GM18498 (cell line): ENCODE data around the gene TMOD1.
"Not testable (repeated sequence)": the region's sequence is repeated elsewhere in the genome, so short reads cannot be mapped to it uniquely, and the experiment has no call there.

Source experiments
- ATAC-seq: cut with Tn5 transposase; IDR thresholded peaks from one replicate; pipeline ENCODE4 v1.9.1; 2021; ENCODE audit warnings: mild to moderate bottlenecking, moderate library complexity; ENCODE audit not compliant: unreplicated experiment

TMOD1 gene

GRCh38 chr9:97497558-97498375 is 3.7 kb upstream of the TMOD1 start:
- ATAC-seq = not testable (repeated sequence)

- ATAC-seq = not testable (repeated sequence)
Observed at GRCh38 chr9:97498846-97499245, 2.6 kb upstream of the TMOD1 start.

GRCh38 chr9:97500263-97500662 is 1.2 kb upstream of the TMOD1 start:
- no peak for ATAC-seq

- no peak for ATAC-seq
Observed at GRCh38 chr9:97500765-97501176, 695 bp upstream of the TMOD1 start.

GRCh38 chr9:97501972-97502221 is 431 bp downstream of the TMOD1 start:
- ATAC-seq = peak; percentile 40

GRCh38 chr9:97502222-97502983 is 937 bp downstream of the TMOD1 start:
- ATAC-seq = no peak

GRCh38 chr9:97502984-97503861 is 1.8 kb downstream of the TMOD1 start:
- ATAC-seq = no peak

- ATAC-seq = no peak
Observed at GRCh38 chr9:97503862-97504210, 2.4 kb downstream of the TMOD1 start.

GRCh38 chr9:97504381-97505216 is 3.1 kb downstream of the TMOD1 start:
- no peak for ATAC-seq

- no peak for ATAC-seq
Observed at GRCh38 chr9:97505845-97506244, 4.4 kb downstream of the TMOD1 start.

GRCh38 chr9:97506306-97506705 is 4.8 kb downstream of the TMOD1 start:
- no peak for ATAC-seq

GRCh38 chr9:97506787-97507186 is 5.3 kb downstream of the TMOD1 start:
- no peak for ATAC-seq

GRCh38 chr9:97507428-97507984 is 6.0 kb downstream of the TMOD1 start:
- ATAC-seq = no peak

- no peak for ATAC-seq
Observed at GRCh38 chr9:97508852-97509251, 7.4 kb downstream of the TMOD1 start.

GRCh38 chr9:97510797-97511654 is 9.6 kb downstream of the TMOD1 start:
- peak; percentile 71 for ATAC-seq

- no peak for ATAC-seq
Observed at GRCh38 chr9:97511655-97512427, 10.4 kb downstream of the TMOD1 start.

- no peak for ATAC-seq
Observed at GRCh38 chr9:97512966-97513560, 11.6 kb downstream of the TMOD1 start.

GRCh38 chr9:97514531-97514930 is 13.1 kb downstream of the TMOD1 start:
- no peak for ATAC-seq
